HepG2 (cell line): ENCODE results near the gene GDF15. TPM values are rescaled to one million over a fixed set of nuclear protein-coding genes. Genes with fewer than 3 reads are reported as not detected.
A peak's percentile ranks its signal among the peaks of the same experiment; 100 is the strongest.

Experiments
- ATF7 ChIP-seq, 2 experiments: fragments of 450-650 bp in 1 of 2; sonication (generic) in 1 of 2; formaldehyde crosslinking in 1 of 2; IDR thresholded peaks; 2 replicates each; pipeline versions ENCODE4 v1.4.0 to v1.6.1; 2016 to 2020; ENCODE audit warnings: antibody characterized with exemption in 1 of 2, mild to moderate bottlenecking in 1 of 2, missing genetic modification reagents in 1 of 2
- CEBPB ChIP-seq: IDR thresholded peaks from 2 replicates; pipeline ENCODE4 v1.6.1; 2011; ENCODE audit warnings: low read depth, low read length, improper control_type of control experiment, borderline replicate concordance
- ELK4 ChIP-seq: sonication (generic); formaldehyde crosslinking; IDR thresholded peaks from 2 replicates; pipeline ENCODE4 v1.9.0; 2021; ENCODE audit warnings: missing genetic modification reagents, borderline replicate concordance
- FOXK2 ChIP-seq: fragments of 450-650 bp; IDR thresholded peaks from 2 replicates; pipeline ENCODE4 v1.6.1; 2016
- HNRNPLL ChIP-seq: fragments of 200-400 bp; formaldehyde crosslinking; IDR thresholded peaks from 2 replicates; pipeline ENCODE4 v1.6.1; 2017; ENCODE audit warnings: mild to moderate bottlenecking, low read depth, low read length; ENCODE audit not compliant: poor library complexity, severe bottlenecking
- HOXD1 ChIP-seq: sonication (generic); formaldehyde crosslinking; IDR thresholded peaks from 2 replicates; pipeline ENCODE4 v1.5.0; 2020; ENCODE audit warnings: missing genetic modification reagents
- MATR3 ChIP-seq: sonication (generic); formaldehyde crosslinking; IDR thresholded peaks from 2 replicates; pipeline ENCODE4 v1.4.0; 2020; ENCODE audit warnings: missing genetic modification reagents
- NCOA2 ChIP-seq: sonication (generic); formaldehyde crosslinking; IDR thresholded peaks from 2 replicates; pipeline ENCODE4 v1.8.0; 2022; ENCODE audit warnings: inconsistent platforms
- PATZ1 ChIP-seq: sonication (generic); formaldehyde crosslinking; IDR thresholded peaks from 2 replicates; pipeline ENCODE4 v1.4.0; 2020; ENCODE audit warnings: missing genetic modification reagents
- POGK ChIP-seq: sonication (generic); formaldehyde crosslinking; conservative IDR thresholded peaks from 2 replicates; pipeline ENCODE4 v1.8.0; 2022; ENCODE audit warnings: mild to moderate bottlenecking, moderate library complexity, missing genetic modification reagents
- REPIN1 ChIP-seq: sonication (generic); formaldehyde crosslinking; IDR thresholded peaks from 2 replicates; pipeline ENCODE4 v1.8.0; 2022; ENCODE audit warnings: missing genetic modification reagents, low read depth, mild to moderate bottlenecking, borderline replicate concordance
- SIN3A ChIP-seq: IDR thresholded peaks from 2 replicates; pipeline ENCODE4 v1.6.1; 2011; ENCODE audit warnings: low read depth, mild to moderate bottlenecking, control low read depth, low read length, borderline replicate concordance
- SKI ChIP-seq: fragments of 450-650 bp; IDR thresholded peaks from one replicate; pipeline ENCODE4 v1.6.1; 2018; ENCODE audit warnings: mild to moderate bottlenecking; ENCODE audit not compliant: partially characterized antibody
- ZBTB8A ChIP-seq: sonication (generic); formaldehyde crosslinking; IDR thresholded peaks from 2 replicates; pipeline ENCODE4 v1.4.0; 2020; ENCODE audit warnings: mild to moderate bottlenecking, low read depth, missing genetic modification reagents, borderline replicate concordance
- ZNF335 ChIP-seq: sonication (generic); formaldehyde crosslinking; IDR thresholded peaks from 2 replicates; pipeline ENCODE4 v1.4.0; 2020; ENCODE audit warnings: missing genetic modification reagents
- ZNF598 ChIP-seq: sonication (generic); formaldehyde crosslinking; IDR thresholded peaks from 2 replicates; pipeline ENCODE4 v1.5.1; 2020; ENCODE audit warnings: mild to moderate bottlenecking, missing genetic modification reagents, borderline replicate concordance
- ZSCAN21 ChIP-seq: sonication (generic); formaldehyde crosslinking; IDR thresholded peaks from 2 replicates; pipeline ENCODE4 v1.8.0; 2022; ENCODE audit warnings: mild to moderate bottlenecking, missing genetic modification reagents, moderate library complexity, borderline replicate concordance
- ZSCAN22 ChIP-seq: sonication (generic); formaldehyde crosslinking; IDR thresholded peaks from 2 replicates; pipeline ENCODE4 v1.4.0; 2020; ENCODE audit warnings: mild to moderate bottlenecking, missing genetic modification reagents
- polyA plus RNA-seq, 8 experiments: library from polyadenylated mRNA; depleted of rRNA in 3 of 8; stranded (reverse) in 7 of 8; unstranded in 1 of 8; fragments of >200 nt; fragmentation: Illumina TruSeq in 4 of 8; extraction: Trizol in 4 of 8; gene quantifications; 2 replicates each; pipeline versions ENCODE4 v1.2.1 to v1.2.3, GENCODE V29; 2011 to 2016; ENCODE audit warnings: low read depth in 4 of 8, missing spikeins in 1 of 8, mixed read lengths in 1 of 8; ENCODE audit not compliant: insufficient read depth in 1 of 8
- total RNA-seq, 5 experiments: library from RNA; depleted of rRNA; stranded (reverse); fragments of >200 nt; fragmentation: Illumina TruSeq; extraction: Trizol; gene quantifications; 2 replicates each; pipeline ENCODE4 v1.2.3, GENCODE V29; 2016; ENCODE audit warnings: low read depth in 1 of 5
- TF ChIP-seq, protein P1 (sequence below): sonication (generic); formaldehyde crosslinking; IDR thresholded peaks from 2 replicates; pipeline ENCODE4 v1.4.0; 2020; ENCODE audit warnings: missing genetic modification reagents, borderline replicate concordance

GDF15 gene
- total and polyA plus RNA-seq, 2 of the 13 experiments (the other 11 are each of a cell fraction or from before 2014, with no cell fraction given): 146 to 422 TPM

- TF ChIP-seq, protein P1, sequence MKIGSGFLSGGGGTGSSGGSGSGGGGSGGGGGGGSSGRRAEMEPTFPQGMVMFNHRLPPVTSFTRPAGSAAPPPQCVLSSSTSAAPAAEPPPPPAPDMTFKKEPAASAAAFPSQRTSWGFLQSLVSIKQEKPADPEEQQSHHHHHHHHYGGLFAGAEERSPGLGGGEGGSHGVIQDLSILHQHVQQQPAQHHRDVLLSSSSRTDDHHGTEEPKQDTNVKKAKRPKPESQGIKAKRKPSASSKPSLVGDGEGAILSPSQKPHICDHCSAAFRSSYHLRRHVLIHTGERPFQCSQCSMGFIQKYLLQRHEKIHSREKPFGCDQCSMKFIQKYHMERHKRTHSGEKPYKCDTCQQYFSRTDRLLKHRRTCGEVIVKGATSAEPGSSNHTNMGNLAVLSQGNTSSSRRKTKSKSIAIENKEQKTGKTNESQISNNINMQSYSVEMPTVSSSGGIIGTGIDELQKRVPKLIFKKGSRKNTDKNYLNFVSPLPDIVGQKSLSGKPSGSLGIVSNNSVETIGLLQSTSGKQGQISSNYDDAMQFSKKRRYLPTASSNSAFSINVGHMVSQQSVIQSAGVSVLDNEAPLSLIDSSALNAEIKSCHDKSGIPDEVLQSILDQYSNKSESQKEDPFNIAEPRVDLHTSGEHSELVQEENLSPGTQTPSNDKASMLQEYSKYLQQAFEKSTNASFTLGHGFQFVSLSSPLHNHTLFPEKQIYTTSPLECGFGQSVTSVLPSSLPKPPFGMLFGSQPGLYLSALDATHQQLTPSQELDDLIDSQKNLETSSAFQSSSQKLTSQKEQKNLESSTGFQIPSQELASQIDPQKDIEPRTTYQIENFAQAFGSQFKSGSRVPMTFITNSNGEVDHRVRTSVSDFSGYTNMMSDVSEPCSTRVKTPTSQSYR (CRISPR knock-in tag): 0 out of 2 replicates have a peak, but pooled peaks have one; percentile 12
- TF ChIP-seq ZNF335 (CRISPR knock-in tag): 0 out of 2 replicates have a peak, but pooled peaks have one; percentile 15
- peak; percentile 93 for TF ChIP-seq ZSCAN21 (CRISPR knock-in tag)
- TF ChIP-seq SKI: peak; percentile 68
- peak; percentile 66; the same call in 1 of the 2 replicates for TF ChIP-seq ZSCAN22
- TF ChIP-seq REPIN1: peak; percentile 93
- no peak for TF ChIP-seq FOXK2
- no peak for TF ChIP-seq MATR3 (CRISPR knock-in tag)
- no peak for TF ChIP-seq ZBTB8A (CRISPR knock-in tag)
- TF ChIP-seq SIN3A: peak; percentile 40; the same call in 1 of the 2 replicates
- peak; percentile 78 for TF ChIP-seq HNRNPLL
- TF ChIP-seq ATF7 (IDR thresholded peaks at IDR 0.05): no peak
- peak; percentile 50; the same call in 1 of the 2 replicates for TF ChIP-seq ATF7 (CRISPR knock-in tag; IDR thresholded peaks at IDR 0.05)
- 0 out of 2 replicates have a peak, but pooled peaks have one; percentile 13 for TF ChIP-seq NCOA2 (CRISPR knock-in tag)
- TF ChIP-seq ELK4 (CRISPR knock-in tag): no peak
- peak; percentile 78 for TF ChIP-seq POGK (CRISPR knock-in tag)
- TF ChIP-seq CEBPB: no peak
- peak; percentile 37; the same call in 1 of the 2 replicates for TF ChIP-seq PATZ1
- TF ChIP-seq ZNF598: 0 out of 2 replicates have a peak, but pooled peaks have one; percentile 38
- peak; percentile 76; the same call in 1 of the 2 replicates for TF ChIP-seq HOXD1 (CRISPR knock-in tag)
These were observed 2.4 kb downstream of the GDF15 start (continued) for GRCh38 chr19:18388100-18388959.
